Measurements from ENCODE around the gene GUCY1B1.

DNA sequence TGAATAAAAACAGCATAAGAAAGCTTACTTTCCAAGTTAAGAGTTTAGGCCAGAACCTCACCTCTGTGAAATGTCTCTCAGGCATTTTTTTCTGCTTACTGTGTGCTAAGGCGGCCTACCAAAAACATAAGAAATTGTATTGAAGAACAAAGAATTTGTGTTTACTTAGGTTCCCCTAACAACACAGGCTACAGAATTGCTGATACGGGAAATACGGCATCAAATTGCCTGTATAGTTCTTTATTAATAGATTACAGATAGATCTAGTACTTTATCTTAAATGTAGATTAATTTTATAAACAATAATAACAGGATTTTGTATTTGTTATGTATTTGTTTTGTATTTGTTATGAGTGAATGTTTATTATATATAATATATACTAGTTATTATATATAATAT is 94.4 kb downstream of the GUCY1B1 start:
- TF ChIP-seq, protein P1, sequence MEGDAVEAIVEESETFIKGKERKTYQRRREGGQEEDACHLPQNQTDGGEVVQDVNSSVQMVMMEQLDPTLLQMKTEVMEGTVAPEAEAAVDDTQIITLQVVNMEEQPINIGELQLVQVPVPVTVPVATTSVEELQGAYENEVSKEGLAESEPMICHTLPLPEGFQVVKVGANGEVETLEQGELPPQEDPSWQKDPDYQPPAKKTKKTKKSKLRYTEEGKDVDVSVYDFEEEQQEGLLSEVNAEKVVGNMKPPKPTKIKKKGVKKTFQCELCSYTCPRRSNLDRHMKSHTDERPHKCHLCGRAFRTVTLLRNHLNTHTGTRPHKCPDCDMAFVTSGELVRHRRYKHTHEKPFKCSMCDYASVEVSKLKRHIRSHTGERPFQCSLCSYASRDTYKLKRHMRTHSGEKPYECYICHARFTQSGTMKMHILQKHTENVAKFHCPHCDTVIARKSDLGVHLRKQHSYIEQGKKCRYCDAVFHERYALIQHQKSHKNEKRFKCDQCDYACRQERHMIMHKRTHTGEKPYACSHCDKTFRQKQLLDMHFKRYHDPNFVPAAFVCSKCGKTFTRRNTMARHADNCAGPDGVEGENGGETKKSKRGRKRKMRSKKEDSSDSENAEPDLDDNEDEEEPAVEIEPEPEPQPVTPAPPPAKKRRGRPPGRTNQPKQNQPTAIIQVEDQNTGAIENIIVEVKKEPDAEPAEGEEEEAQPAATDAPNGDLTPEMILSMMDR (conservative IDR thresholded peaks at IDR 0.05; ENCODE audit: low read length), result no peak
- TF ChIP-seq EZH2phosphoT487 (IDR thresholded peaks at IDR 0.05; ENCODE audit: borderline replicate concordance, low read depth, low read length), result no peak

Data from OCI-LY7 (cell line).